Testis (tissue), 3 donors: ENCODE results near the gene GABRB1. TPM values are rescaled to one million over a fixed set of nuclear protein-coding genes. Genes with fewer than 3 reads are reported as not detected.

ENCODE experiments used
- DNase-seq: peaks from one replicate; pipeline ENCODE4 v3.0.0-alpha.2; 2019
- H3K27ac ChIP-seq, 2 donors: fragments of 200-600 bp; sonication (generic); one replicate each; pipeline ENCODE4 v1.5.1; 2019
- H3K27me3 ChIP-seq: fragments of 200-600 bp; sonication (generic); one replicate; pipeline ENCODE4 v1.5.1; 2019
- H3K36me3 ChIP-seq: fragments of 200-600 bp; sonication (generic); one replicate; pipeline ENCODE4 v1.5.1; 2017; ENCODE audit warnings: low read depth; ENCODE audit errors: missing control alignments
- H3K4me1 ChIP-seq: fragments of 200-600 bp; sonication (generic); one replicate; pipeline ENCODE4 v1.5.1; 2019
- H3K4me3 ChIP-seq, 2 donors: fragments of 200-600 bp; sonication (generic); one replicate each; pipeline ENCODE4 v1.5.1; 2017 to 2019
- H3K9me3 ChIP-seq: fragments of 200-600 bp; sonication (generic); one replicate; pipeline ENCODE4 v1.5.1; 2017
- POLR2A ChIP-seq: fragments of 450-650 bp; IDR thresholded peaks from one replicate; pipeline ENCODE4 v1.6.1; 2017; ENCODE audit warnings: antibody characterized with exemption, mild to moderate bottlenecking, moderate library complexity
- WGBS, 2 donors: methylation state at CpG; one replicate each; pipeline ENCODE4 v1.1.5; 2018; 5-methylcytosine and 5-hydroxymethylcytosine counted together
- intact Hi-C: fragments of 100-400 bp; cut with DNase I; formaldehyde crosslinking; loops from one replicate; pipeline ENCODE4 v1.15.1; 2023; ENCODE audit warnings: low total_unique reads
- polyA plus RNA-seq: library from polyadenylated mRNA; stranded (reverse); fragments of 350-450 nt; fragmentation: Illumina TruSeq; extraction: RNeasy Lipid Tissue Mini Kit (QIAGEN cat#74804); gene quantifications from one replicate; pipeline ENCODE4 v1.2.3, GENCODE V29; 2014; ENCODE audit warnings: low read depth, low replicate concordance; ENCODE audit not compliant: insufficient read depth
- total RNA-seq, 2 donors: library from RNA; depleted of rRNA; stranded (reverse); fragments of >200 nt; gene quantifications; one replicate each; pipeline ENCODE4 v1.2.3, GENCODE V29; 2016
- TF ChIP-seq, protein P1 (sequence below), 3 experiments: fragments of 450-650 bp in 2 of 3; fragments of 200-600 bp in 1 of 3; sonication (generic) in 1 of 3; IDR thresholded peaks; one replicate each; pipeline ENCODE4 v1.5.1; 2016 to 2019; ENCODE audit warnings: antibody characterized with exemption in 3 of 3, mild to moderate bottlenecking in 2 of 3, moderate library complexity in 1 of 3

GABRB1 gene
- total and polyA plus RNA-seq, 3 donors from 2014 or later, result 0.50 to 0.87 TPM; not detected in 1

DNA sequence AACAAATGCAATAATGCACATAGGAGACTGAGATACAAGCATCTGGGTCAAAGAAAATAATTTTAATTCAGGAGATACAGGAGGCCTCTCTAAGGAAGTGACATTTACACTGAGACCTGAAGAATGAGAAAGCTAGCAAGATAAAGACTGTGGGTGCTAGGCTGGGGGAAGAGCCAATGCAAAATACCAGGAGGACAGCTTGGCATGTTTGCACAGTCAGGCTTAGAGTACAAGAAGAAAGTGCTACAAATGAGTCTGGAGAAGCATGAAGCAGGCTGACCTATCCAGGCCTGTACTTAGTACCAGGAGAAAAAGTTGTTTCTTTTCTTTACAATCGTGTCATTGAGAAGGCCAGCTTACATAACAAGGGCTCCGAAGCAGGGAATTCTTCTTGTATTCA is 56.9 kb downstream of the GABRB1 start:
- no peaks in the 10 kb centered on the region for H3K27me3 ChIP-seq
- DNase-seq, result no peak

DNA sequence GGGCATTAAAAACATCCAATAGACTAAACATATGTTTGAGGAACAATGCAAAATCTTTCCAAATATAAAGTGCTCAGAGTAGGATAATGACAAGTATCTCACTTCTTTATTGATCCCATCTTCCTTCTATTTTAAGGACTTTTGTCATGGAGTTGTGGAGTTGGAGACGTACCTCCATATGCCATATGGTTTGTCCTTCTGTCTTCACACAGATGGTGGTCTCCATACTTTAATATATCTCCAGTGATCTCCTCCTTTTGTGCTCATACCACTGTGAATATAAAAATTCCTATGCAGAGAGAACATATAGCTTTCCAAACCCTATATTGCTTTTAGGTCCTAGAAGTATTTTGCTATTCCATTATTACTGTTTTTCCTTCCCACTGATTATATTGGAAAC is 64.5 kb downstream of the GABRB1 start:
- no peaks in the 10 kb centered on the region for H3K27me3 ChIP-seq
- DNase-seq, result no peak
- no peaks in the 10 kb centered on the region for H3K36me3 ChIP-seq
- WGBS, 2 donors, result 84 to 89% methylated on average over 1 of the region's 1 CpG
- no peaks in the 10 kb centered on the region for H3K4me1 ChIP-seq
- TF ChIP-seq, protein P1, sequence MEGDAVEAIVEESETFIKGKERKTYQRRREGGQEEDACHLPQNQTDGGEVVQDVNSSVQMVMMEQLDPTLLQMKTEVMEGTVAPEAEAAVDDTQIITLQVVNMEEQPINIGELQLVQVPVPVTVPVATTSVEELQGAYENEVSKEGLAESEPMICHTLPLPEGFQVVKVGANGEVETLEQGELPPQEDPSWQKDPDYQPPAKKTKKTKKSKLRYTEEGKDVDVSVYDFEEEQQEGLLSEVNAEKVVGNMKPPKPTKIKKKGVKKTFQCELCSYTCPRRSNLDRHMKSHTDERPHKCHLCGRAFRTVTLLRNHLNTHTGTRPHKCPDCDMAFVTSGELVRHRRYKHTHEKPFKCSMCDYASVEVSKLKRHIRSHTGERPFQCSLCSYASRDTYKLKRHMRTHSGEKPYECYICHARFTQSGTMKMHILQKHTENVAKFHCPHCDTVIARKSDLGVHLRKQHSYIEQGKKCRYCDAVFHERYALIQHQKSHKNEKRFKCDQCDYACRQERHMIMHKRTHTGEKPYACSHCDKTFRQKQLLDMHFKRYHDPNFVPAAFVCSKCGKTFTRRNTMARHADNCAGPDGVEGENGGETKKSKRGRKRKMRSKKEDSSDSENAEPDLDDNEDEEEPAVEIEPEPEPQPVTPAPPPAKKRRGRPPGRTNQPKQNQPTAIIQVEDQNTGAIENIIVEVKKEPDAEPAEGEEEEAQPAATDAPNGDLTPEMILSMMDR (IDR thresholded peaks at IDR 0.05), result no peak
- TF ChIP-seq POLR2A, result no peak
- intact Hi-C loops, result no loop called here
- H3K9me3 ChIP-seq, result no peaks in the 10 kb centered on the region
- H3K4me3 ChIP-seq, result no peak overlapping the region
- H3K27ac ChIP-seq, result no peak overlapping the region

More for the DNA sequence above, 56.9 kb downstream of the GABRB1 start:
- intact Hi-C loops, result no loop called here
- no peak for TF ChIP-seq POLR2A
- TF ChIP-seq, protein P1 (IDR thresholded peaks at IDR 0.05), result no peak
- Histone ChIP-seq H3K36me3 (no peaks in the 10 kb centered on the region), H3K27ac (no peak overlapping the region), H3K9me3 (no peaks in the 10 kb centered on the region), H3K4me1 (no peaks in the 10 kb centered on the region), H3K4me3 (no peak overlapping the region)
- WGBS, 2 donors, result 52 to 74% methylated on average over 2 of the region's 2 CpGs

DNA sequence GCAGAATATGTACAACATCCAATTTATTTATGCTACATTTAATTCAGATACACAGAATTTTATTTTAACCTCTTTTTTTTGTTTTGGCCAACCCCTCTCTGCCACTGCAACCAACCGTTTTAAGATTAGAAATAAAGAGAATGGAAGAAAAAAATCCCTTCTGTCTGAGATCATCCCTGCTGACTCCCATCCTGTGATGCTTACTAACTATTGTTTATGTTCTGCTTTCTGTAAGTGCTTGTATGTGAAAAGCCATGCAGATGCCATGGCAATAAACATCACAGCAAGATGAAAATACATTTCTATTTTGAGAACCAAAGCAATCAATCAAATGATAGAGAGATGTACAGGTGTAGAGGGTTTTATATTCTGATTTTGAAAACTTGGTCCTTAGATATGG is 70.1 kb downstream of the GABRB1 start:
- intact Hi-C loops, result no loop called here
- H3K4me1 ChIP-seq, result no peaks in the 10 kb centered on the region
- 41 to 71% methylated on average over 1 of the region's 1 CpG for WGBS, 2 donors
- no peak overlapping the region for H3K4me3 ChIP-seq
- H3K27me3 ChIP-seq, result no peaks in the 10 kb centered on the region
- no peak for DNase-seq
- H3K27ac ChIP-seq, result no peak overlapping the region
- no peak for TF ChIP-seq POLR2A
- TF ChIP-seq, protein P1 (IDR thresholded peaks at IDR 0.05), result no peak
- no peaks in the 10 kb centered on the region for H3K9me3 ChIP-seq
- no peaks in the 10 kb centered on the region for H3K36me3 ChIP-seq

DNA sequence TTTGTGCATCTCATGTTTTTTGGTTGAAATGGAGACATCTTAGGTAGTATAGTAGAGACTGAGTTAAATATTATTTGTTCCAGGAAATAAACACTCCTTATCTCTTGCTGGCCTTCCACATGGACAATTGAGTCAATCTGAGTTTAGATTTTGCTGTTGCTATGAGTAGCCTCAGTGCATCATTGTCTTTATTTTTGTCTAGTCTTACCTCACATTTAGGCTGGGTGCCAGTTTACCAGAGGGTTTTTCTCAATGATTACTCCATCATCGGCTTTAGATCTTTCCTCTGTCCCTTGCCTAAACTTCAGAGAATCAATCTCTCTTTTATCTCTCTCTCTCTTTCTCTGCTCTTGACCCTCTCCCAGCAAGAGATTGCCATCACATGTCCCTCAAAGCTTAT is 73.6 kb downstream of the GABRB1 start:
- H3K4me3 ChIP-seq, result no peak overlapping the region
- WGBS, 2 donors, result 80 to 94% methylated on average over 1 of the region's 1 CpG
- H3K36me3 ChIP-seq, result no peaks in the 10 kb centered on the region
- TF ChIP-seq, protein P1 (IDR thresholded peaks at IDR 0.05), result no peak
- no peak for TF ChIP-seq POLR2A
- no peak for DNase-seq
- no peaks in the 10 kb centered on the region for H3K27me3 ChIP-seq
- H3K4me1 ChIP-seq, result no peaks in the 10 kb centered on the region
- no peak overlapping the region for H3K27ac ChIP-seq
- intact Hi-C loops, result no loop called here
- no peaks in the 10 kb centered on the region for H3K9me3 ChIP-seq

DNA sequence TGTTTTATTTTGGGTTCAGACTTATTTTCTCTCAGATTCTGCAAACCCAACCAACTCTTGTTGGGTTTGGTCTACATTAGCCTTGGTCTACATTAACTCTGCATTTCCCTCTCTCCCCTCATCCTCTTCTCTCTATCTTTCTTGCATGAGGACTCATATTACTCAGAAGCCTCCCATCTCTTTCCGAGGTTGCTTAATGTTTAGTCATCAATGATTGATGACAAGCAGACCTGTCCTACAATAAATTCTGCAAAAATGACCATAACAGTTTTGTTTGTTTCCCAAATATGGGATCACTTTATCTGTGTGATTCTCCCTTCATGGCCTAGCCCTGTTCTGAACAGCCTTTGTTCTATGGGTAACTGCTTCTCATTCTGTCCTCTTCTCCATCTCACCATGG is 75.2 kb downstream of the GABRB1 start:
- Histone ChIP-seq H3K27me3 (no peaks in the 10 kb centered on the region), H3K4me1 (no peaks in the 10 kb centered on the region), H3K4me3 (no peak overlapping the region), H3K9me3 (no peaks in the 10 kb centered on the region), H3K27ac (no peak overlapping the region), H3K36me3 (no peaks in the 10 kb centered on the region)
- DNase-seq, result no peak
- TF ChIP-seq, protein P1 (IDR thresholded peaks at IDR 0.05), result no peak
- no peak for TF ChIP-seq POLR2A
- intact Hi-C loops, result no loop called here
- WGBS, 2 donors, result 26 to 43% methylated on average over 1 of the region's 1 CpG
